AG09319 (cell line): ENCODE data around the gene ATXN7.

Experiments
- DNase-seq: peaks from one replicate; pipeline ENCODE4 v3.0.0-alpha.2; 2010; ENCODE audit warnings: low read depth; ENCODE audit errors: extremely low read depth
- CTCF ChIP-seq: IDR thresholded peaks from 2 replicates; pipeline ENCODE4 v1.5.1; 2011; ENCODE audit warnings: low read depth, mild to moderate bottlenecking, inconsistent platforms, low read length, moderate library complexity

Gene ATXN7

GRCh38 chr3:63908081-63908736, 44.5 kb downstream of the ATXN7 start:
- no peak for DNase-seq
- peak; percentile 43 for TF ChIP-seq CTCF

GRCh38 chr3:63908776-63909175, 45.1 kb downstream of the ATXN7 start:
- no peak for TF ChIP-seq CTCF
- DNase-seq = no peak

- no peak for TF ChIP-seq CTCF
- DNase-seq = no peak
Observed at GRCh38 chr3:63909431-63909830, 45.8 kb downstream of the ATXN7 start.

GRCh38 chr3:63910001-63910400, 46.3 kb downstream of the ATXN7 start:
- no peak for DNase-seq
- no peak for TF ChIP-seq CTCF

- no peak for DNase-seq
- no peak for TF ChIP-seq CTCF
Observed at GRCh38 chr3:63910891-63911290, 47.2 kb downstream of the ATXN7 start.

GRCh38 chr3:63911509-63911872, 47.8 kb downstream of the ATXN7 start:
- no peak for TF ChIP-seq CTCF
- DNase-seq = no peak

GRCh38 chr3:63911873-63912767, 48.5 kb downstream of the ATXN7 start, which contains the start of gene SCAANT1:
TSS of gene SCAANT1 (minus strand) at chr3:63912383.
- no peak for TF ChIP-seq CTCF
- peak; percentile 75 for DNase-seq
